Measurements from ENCODE around the gene ZNF496. TPM values are rescaled to one million over a fixed set of nuclear protein-coding genes. Genes with fewer than 3 reads are reported as not detected.

Gene ZNF496
- total and polyA plus RNA-seq, 8 donors = 5.8 to 25.8 (median 11.9) TPM

DNA sequence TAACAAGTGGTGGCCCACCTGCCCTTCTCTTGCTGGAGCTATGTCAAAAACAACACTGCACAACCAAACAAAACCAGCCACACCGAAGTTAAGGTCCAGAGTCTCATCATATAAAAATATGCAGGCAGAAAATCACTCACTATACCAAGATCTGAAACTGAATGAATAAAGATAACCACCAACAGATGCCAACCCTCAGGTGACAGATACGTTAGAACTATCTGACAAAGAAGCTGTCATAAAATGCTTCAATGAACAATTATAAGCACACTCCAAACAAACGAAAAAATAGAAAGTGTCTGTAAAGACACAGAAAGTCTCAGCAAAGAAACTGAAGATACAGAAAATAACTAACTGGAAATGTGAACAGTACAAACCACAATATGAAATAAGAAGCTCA, 14.0 kb downstream of the ZNF496 start:
- intact Hi-C loops (cut with DNase I; ENCODE audit: low total_unique reads) = no loop called here
- 82 to 91% (median 84%) methylated on average over 3 of the region's 3 CpGs for WGBS, 5 donors
- H3K4me1 ChIP-seq = no peaks in the 10 kb centered on the region
- no peak overlapping the region for H3K27ac ChIP-seq
- no peaks in the 10 kb centered on the region for H3K9me3 ChIP-seq
- H3K4me3 ChIP-seq = no peak overlapping the region
- peaks cover 23 to 86% (median 77%) of the 10 kb centered on the region in 4 donors for H3K36me3 ChIP-seq
- DNase-seq = no peak
- no peak for TF ChIP-seq EP300 (IDR thresholded peaks at IDR 0.05)
- no peak for TF ChIP-seq CTCF (IDR thresholded peaks at IDR 0.05)
- TF ChIP-seq POLR2AphosphoS5 (IDR thresholded peaks at IDR 0.05) = no peak
- TF ChIP-seq POLR2A (IDR thresholded peaks at IDR 0.05) = no peak
- no peaks in the 10 kb centered on the region for H3K27me3 ChIP-seq

DNA sequence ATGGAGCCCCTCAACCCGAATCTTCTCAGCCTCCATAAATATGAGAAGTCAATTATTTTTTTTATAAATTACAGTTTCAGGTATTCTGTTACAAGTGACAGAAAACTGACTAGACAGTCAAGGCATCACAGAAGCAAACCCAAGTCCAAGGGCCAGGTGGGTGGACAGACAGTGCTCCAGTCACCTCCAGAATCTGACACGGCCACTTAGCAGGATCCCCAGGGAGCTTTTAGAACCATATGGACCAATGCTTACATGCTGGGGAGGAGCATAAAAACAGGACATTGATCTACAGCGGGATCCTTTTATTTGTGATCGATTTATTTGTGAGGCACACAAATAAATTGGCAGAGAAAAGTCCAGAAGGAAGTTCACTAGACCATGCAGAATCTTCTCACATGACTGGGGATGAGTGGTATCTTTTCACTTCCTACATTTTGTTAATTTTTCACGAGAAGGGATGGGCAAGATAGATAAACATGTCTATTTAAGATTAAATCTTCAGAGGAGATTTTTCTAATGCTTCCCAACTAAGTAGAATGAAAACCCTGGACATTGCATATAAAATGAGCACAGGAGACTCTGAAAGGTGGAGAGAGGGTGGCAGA, 15.0 kb downstream of the ZNF496 start:
- no peaks in the 10 kb centered on the region for H3K4me1 ChIP-seq
- no peak for DNase-seq
- peaks cover 14 to 78% (median 67%) of the 10 kb centered on the region in 4 donors for H3K36me3 ChIP-seq
- no peaks in the 10 kb centered on the region for H3K27me3 ChIP-seq
- no peaks in the 10 kb centered on the region for H3K9me3 ChIP-seq
- no peak overlapping the region for H3K27ac ChIP-seq
- WGBS, 5 donors = 83 to 89% (median 87%) methylated on average over 5 of the region's 5 CpGs
- intact Hi-C loops (cut with DNase I; ENCODE audit: low total_unique reads) = no loop called here
- no peak for TF ChIP-seq EP300 (IDR thresholded peaks at IDR 0.05)
- TF ChIP-seq CTCF (IDR thresholded peaks at IDR 0.05) = no peak
- TF ChIP-seq POLR2A (IDR thresholded peaks at IDR 0.05) = no peak
- TF ChIP-seq POLR2AphosphoS5 (IDR thresholded peaks at IDR 0.05) = no peak
- H3K4me3 ChIP-seq = no peak overlapping the region

- Histone ChIP-seq H3K36me3 (peaks cover 35 to 100% (median 96%) of the 10 kb centered on the region in 4 donors), H3K27ac (no peak overlapping the region)
Measured at GRCh38 chr1:247304031-247304430, 27.6 kb downstream of the ZNF496 start.

DNA sequence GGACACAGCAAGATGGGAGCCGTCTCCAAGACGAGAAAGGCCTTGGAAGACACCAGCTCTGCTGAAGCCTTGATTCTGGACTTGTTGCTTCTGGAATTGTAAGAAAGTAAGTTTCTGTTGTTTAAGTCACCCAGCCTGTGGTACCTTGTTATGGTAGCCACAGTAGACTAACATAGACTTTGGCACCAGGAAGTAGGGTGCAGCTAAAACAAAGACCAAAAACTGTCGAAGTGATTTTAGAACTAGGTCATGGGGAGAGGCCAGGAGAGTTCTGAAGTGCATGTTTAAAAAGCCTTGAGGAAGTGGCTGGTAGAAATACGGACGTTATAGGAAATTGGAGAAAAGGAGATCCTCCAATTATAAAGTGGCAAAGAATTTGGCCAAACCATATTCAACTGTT, 28.5 kb downstream of the ZNF496 start:
- peak overlapping the region in 1 of 5 donors; percentile 12 for H3K27ac ChIP-seq
- no peaks in the 10 kb centered on the region for H3K9me3 ChIP-seq
- H3K4me3 ChIP-seq = no peak overlapping the region
- H3K4me1 ChIP-seq = no peaks in the 10 kb centered on the region
- H3K27me3 ChIP-seq = no peaks in the 10 kb centered on the region
- intact Hi-C loops (cut with DNase I; ENCODE audit: low total_unique reads) = no loop called here
- WGBS, 5 donors = 39 to 67% (median 42%) methylated on average over 5 of the region's 5 CpGs
- DNase-seq = peak in 1 of 2 donors; percentile 17
- no peak for TF ChIP-seq POLR2A (IDR thresholded peaks at IDR 0.05)
- no peak for TF ChIP-seq CTCF (IDR thresholded peaks at IDR 0.05)
- TF ChIP-seq POLR2AphosphoS5 (IDR thresholded peaks at IDR 0.05) = no peak
- no peak for TF ChIP-seq EP300 (IDR thresholded peaks at IDR 0.05)
- H3K36me3 ChIP-seq = peaks cover 27 to 97% (median 92%) of the 10 kb centered on the region in 4 donors

More at GRCh38 chr1:247304031-247304430, 27.6 kb downstream of the ZNF496 start:
- TF ChIP-seq EP300 (IDR thresholded peaks at IDR 0.05) (no peak), CTCF (IDR thresholded peaks at IDR 0.05) (no peak), POLR2AphosphoS5 (IDR thresholded peaks at IDR 0.05) (no peak), POLR2A (IDR thresholded peaks at IDR 0.05) (no peak)
- Histone ChIP-seq H3K9me3 (no peaks in the 10 kb centered on the region), H3K4me3 (no peak overlapping the region), H3K27me3 (no peaks in the 10 kb centered on the region), H3K4me1 (no peaks in the 10 kb centered on the region)
- WGBS, 5 donors = 92 to 100% (median 97%) methylated on average over 2 of the region's 2 CpGs
- intact Hi-C loops (cut with DNase I; ENCODE audit: low total_unique reads) = no loop called here
- no peak for DNase-seq
